OCI-LY7 (cell line): ENCODE data around the gene CCDC185.

ENCODE experiments used
- EZH2phosphoT487 ChIP-seq: fragments of 200-600 bp; sonication (generic); IDR thresholded peaks from 2 replicates; pipeline ENCODE4 v1.6.1; 2018; ENCODE audit warnings: low read depth, borderline replicate concordance, mild to moderate bottlenecking, mixed run types, antibody characterized with exemption, low read length, moderate library complexity, mixed read lengths
- TF ChIP-seq, protein P1 (sequence below): fragments of 200-600 bp; sonication (generic); conservative IDR thresholded peaks from 2 replicates; pipeline ENCODE4 v1.5.1; 2014; ENCODE audit warnings: mild to moderate bottlenecking, antibody characterized with exemption, low read length, moderate library complexity, mixed read lengths

DNA sequence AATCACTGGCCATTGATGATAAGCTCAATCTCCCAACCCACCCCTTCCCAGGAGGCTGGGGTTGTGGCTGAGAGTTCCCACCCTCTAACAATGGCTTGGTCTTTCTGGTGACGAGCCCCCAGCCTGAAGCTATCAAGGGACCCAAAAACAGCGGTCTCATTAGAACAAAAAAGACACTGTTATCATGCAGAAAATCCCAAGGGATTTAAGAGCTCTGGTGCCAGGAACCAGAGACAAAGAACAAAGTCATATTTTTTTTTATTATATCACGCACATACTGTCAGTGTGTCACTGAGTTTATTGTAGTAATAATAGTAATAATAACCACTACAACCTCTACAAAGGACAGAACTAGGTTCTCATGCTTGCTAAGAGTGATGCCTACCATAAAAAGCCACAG is 43.9 kb downstream of the CCDC185 start:
- TF ChIP-seq, protein P1, sequence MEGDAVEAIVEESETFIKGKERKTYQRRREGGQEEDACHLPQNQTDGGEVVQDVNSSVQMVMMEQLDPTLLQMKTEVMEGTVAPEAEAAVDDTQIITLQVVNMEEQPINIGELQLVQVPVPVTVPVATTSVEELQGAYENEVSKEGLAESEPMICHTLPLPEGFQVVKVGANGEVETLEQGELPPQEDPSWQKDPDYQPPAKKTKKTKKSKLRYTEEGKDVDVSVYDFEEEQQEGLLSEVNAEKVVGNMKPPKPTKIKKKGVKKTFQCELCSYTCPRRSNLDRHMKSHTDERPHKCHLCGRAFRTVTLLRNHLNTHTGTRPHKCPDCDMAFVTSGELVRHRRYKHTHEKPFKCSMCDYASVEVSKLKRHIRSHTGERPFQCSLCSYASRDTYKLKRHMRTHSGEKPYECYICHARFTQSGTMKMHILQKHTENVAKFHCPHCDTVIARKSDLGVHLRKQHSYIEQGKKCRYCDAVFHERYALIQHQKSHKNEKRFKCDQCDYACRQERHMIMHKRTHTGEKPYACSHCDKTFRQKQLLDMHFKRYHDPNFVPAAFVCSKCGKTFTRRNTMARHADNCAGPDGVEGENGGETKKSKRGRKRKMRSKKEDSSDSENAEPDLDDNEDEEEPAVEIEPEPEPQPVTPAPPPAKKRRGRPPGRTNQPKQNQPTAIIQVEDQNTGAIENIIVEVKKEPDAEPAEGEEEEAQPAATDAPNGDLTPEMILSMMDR = no peak
- TF ChIP-seq EZH2phosphoT487 = no peak
